Activated CD8-positive, alpha-beta T cell treated with anti-CD3 and anti-CD28 coated beads for 36 hours (primary cell): Measurements from ENCODE around the gene FJX1. TPM values are rescaled to one million over a fixed set of nuclear protein-coding genes. Genes with fewer than 3 reads are reported as not detected.

Experiments
- ATAC-seq: fragments of 200-7000 bp; cut with Tn5 transposase; one replicate; pipeline ENCODE4 v1.10.0; 2021; ENCODE audit warnings: mild to moderate bottlenecking, moderate library complexity
- CTCF ChIA-PET: fragments of 350-600 bp; sonication (Branson Sonifier 250); formaldehyde crosslinking; loops from one replicate; lab custom pipeline; 2021; ENCODE audit warnings: antibody characterized with exemption; lab: Charles Lee
- POLR2A ChIA-PET: fragments of 350-600 bp; sonication (Branson Sonifier 250); formaldehyde crosslinking; loops from one replicate; lab custom pipeline; 2021; ENCODE audit warnings: antibody characterized with exemption; lab: Charles Lee
- DNase-seq: peaks from one replicate; pipeline ENCODE4 v3.0.0-alpha.2; 2020
- H3K27ac Mint-ChIP-seq: one replicate; pipeline ENCODE4 v1.8.0; 2021; ENCODE audit warnings: mild to moderate bottlenecking, mixed read lengths
- H3K27me3 Mint-ChIP-seq: one replicate; pipeline ENCODE4 v1.8.0; 2021; ENCODE audit warnings: mixed read lengths
- H3K36me3 Mint-ChIP-seq: one replicate; pipeline ENCODE4 v1.8.0; 2021; ENCODE audit warnings: low read depth, mixed read lengths
- H3K4me1 Mint-ChIP-seq: one replicate; pipeline ENCODE4 v1.8.0; 2021; ENCODE audit warnings: low read depth, mixed read lengths
- H3K4me3 Mint-ChIP-seq: one replicate; pipeline ENCODE4 v1.8.0; 2021; ENCODE audit warnings: mild to moderate bottlenecking, moderate library complexity, mixed read lengths
- H3K9me3 Mint-ChIP-seq: one replicate; pipeline ENCODE4 v1.8.0; 2021; ENCODE audit warnings: mixed read lengths
- CTCF ChIP-seq: fragments of 200-600 bp; IDR thresholded peaks from one replicate; pipeline ENCODE4 v1.8.0; 2022; ENCODE audit warnings: antibody characterized with exemption, mild to moderate bottlenecking
- intact Hi-C: fragments of 100-400 bp; cut with micrococcal nuclease; formaldehyde crosslinking; loops from one replicate; pipeline ENCODE4 v1.10.0; 2022
- total RNA-seq, 2 experiments: library from RNA; stranded (reverse); gene quantifications; one replicate each; pipeline ENCODE4 v1.2.3, GENCODE V29; 2021

FJX1 gene
- total RNA-seq, 2 experiments from 2014 or later: 1.4 to 2.1 TPM

- intact Hi-C loops: no loop called here
- peaks cover 3% of the 10 kb centered on the region for H3K4me1 Mint-ChIP-seq
- no peak overlapping the region for H3K4me3 Mint-ChIP-seq
- DNase-seq: no peak
- no peaks in the 10 kb centered on the region for H3K36me3 Mint-ChIP-seq
- no peak for ATAC-seq
- H3K27me3 Mint-ChIP-seq: peaks cover 60% of the 10 kb centered on the region
- TF ChIP-seq CTCF: no peak
- H3K27ac Mint-ChIP-seq: no peak overlapping the region
- H3K9me3 Mint-ChIP-seq: no peaks in the 10 kb centered on the region
- ChIA-PET POLR2A (no interaction called here), CTCF (no interaction called here)
Observed at GRCh38 chr11:35624781-35625180, 6.5 kb downstream of the FJX1 start.

GRCh38 chr11:35626501-35626900 lies 8.2 kb downstream of the FJX1 start:
- no peak for TF ChIP-seq CTCF
- POLR2A ChIA-PET: no interaction called here
- H3K36me3 Mint-ChIP-seq: no peaks in the 10 kb centered on the region

GRCh38 chr11:35629511-35629910 lies 11.3 kb downstream of the FJX1 start:
- H3K27ac Mint-ChIP-seq: no peak overlapping the region
- DNase-seq (no peak), ATAC-seq (no peak)
- H3K4me1 Mint-ChIP-seq: no peaks in the 10 kb centered on the region
- H3K36me3 Mint-ChIP-seq: no peaks in the 10 kb centered on the region
- H3K4me3 Mint-ChIP-seq: no peak overlapping the region
- ChIA-PET CTCF (interaction anchor here (1.2 kb wide), 1 partner anchor 10 kb away, joined by 3 read pairs; no protein-coding TSS in a partner anchor), POLR2A (no interaction called here)
- peaks cover 44% of the 10 kb centered on the region for H3K27me3 Mint-ChIP-seq
- H3K9me3 Mint-ChIP-seq: no peaks in the 10 kb centered on the region
- TF ChIP-seq CTCF: no peak
- intact Hi-C loops: no loop called here

More at GRCh38 chr11:35626501-35626900, 8.2 kb downstream of the FJX1 start:
- Mint-ChIP-seq H3K4me1 (no peaks in the 10 kb centered on the region), H3K27me3 (peaks cover 53% of the 10 kb centered on the region), H3K4me3 (no peak overlapping the region), H3K9me3 (no peaks in the 10 kb centered on the region), H3K27ac (no peak overlapping the region)
- DNase-seq: no peak
- intact Hi-C loops: no loop called here
- CTCF ChIA-PET: interaction anchor here (0.9 kb wide), 1 partner anchor 19 kb away, joined by 4 read pairs; no protein-coding TSS in a partner anchor
- ATAC-seq: no peak

- peaks cover 46% of the 10 kb centered on the region for H3K27me3 Mint-ChIP-seq
- POLR2A ChIA-PET: no interaction called here
- H3K4me1 Mint-ChIP-seq: no peaks in the 10 kb centered on the region
- no peak overlapping the region for H3K27ac Mint-ChIP-seq
- TF ChIP-seq CTCF: no peak
- intact Hi-C loops: no loop called here
- no peaks in the 10 kb centered on the region for H3K9me3 Mint-ChIP-seq
- no peak overlapping the region for H3K4me3 Mint-ChIP-seq
- ATAC-seq (no peak), DNase-seq (no peak)
- CTCF ChIA-PET: no interaction called here
- H3K36me3 Mint-ChIP-seq: no peaks in the 10 kb centered on the region
Observed at GRCh38 chr11:35629914-35630313, 11.7 kb downstream of the FJX1 start.

- Mint-ChIP-seq H3K4me3 (no peak overlapping the region), H3K36me3 (no peaks in the 10 kb centered on the region), H3K27ac (no peak overlapping the region), H3K4me1 (no peaks in the 10 kb centered on the region), H3K27me3 (peaks cover 40% of the 10 kb centered on the region), H3K9me3 (no peaks in the 10 kb centered on the region)
- no peak for TF ChIP-seq CTCF
- ChIA-PET CTCF (no interaction called here), POLR2A (no interaction called here)
- no peak for DNase-seq
- ATAC-seq: no peak
- intact Hi-C loops: no loop called here
Observed at GRCh38 chr11:35631891-35632290, 13.6 kb downstream of the FJX1 start.
